ENCODE data around the gene LITAFD.
"Not testable (repeated sequence)": the region's sequence is repeated elsewhere in the genome, so short reads cannot be mapped to it uniquely, and the experiment has no call there.

LITAFD gene

DNA sequence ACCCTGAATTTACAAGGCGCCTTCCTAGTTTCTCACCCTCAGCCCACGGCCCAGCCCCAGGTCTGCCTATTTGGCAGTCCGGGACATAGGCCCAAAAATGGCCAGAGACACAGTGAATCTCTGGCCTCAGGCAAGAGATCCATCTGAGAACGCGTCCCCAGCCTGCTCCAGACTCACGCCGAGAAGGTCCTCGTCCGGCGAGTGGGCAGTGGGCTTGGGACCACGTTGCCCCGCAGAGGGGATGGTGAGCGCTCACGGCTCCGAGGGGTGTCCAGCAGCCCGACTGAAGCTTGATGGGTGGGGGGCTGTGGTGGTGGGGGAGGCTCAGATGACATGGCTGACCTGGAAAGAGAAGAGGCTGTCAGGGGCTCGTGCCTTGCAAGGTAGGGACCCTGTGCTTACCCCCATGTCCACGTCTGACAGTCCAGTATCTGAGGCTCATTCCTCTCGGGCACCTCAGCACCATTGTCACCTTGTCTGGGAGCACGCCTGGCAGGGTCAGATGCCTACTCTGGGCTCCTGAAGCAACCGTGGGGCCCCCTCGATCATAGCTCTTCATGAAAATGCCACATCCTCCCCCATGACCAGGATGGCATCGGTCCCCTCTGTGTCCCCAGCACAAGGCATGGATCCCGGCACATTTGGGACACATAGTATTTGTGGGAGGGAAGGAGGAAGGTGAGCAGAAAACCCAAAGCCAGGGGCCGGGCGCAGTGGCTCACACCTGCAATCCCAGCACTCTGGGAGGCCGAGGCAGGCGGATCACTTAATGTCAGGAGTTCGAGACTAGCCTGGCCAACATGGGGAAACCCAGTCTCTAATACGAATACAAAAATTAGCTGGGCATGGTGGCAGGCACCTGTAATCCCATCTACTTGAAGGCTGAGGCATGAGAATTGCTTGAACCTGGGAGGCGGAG lies 22.9 kb upstream of the LITAFD start:
- DNase-seq, result no peak

DNA sequence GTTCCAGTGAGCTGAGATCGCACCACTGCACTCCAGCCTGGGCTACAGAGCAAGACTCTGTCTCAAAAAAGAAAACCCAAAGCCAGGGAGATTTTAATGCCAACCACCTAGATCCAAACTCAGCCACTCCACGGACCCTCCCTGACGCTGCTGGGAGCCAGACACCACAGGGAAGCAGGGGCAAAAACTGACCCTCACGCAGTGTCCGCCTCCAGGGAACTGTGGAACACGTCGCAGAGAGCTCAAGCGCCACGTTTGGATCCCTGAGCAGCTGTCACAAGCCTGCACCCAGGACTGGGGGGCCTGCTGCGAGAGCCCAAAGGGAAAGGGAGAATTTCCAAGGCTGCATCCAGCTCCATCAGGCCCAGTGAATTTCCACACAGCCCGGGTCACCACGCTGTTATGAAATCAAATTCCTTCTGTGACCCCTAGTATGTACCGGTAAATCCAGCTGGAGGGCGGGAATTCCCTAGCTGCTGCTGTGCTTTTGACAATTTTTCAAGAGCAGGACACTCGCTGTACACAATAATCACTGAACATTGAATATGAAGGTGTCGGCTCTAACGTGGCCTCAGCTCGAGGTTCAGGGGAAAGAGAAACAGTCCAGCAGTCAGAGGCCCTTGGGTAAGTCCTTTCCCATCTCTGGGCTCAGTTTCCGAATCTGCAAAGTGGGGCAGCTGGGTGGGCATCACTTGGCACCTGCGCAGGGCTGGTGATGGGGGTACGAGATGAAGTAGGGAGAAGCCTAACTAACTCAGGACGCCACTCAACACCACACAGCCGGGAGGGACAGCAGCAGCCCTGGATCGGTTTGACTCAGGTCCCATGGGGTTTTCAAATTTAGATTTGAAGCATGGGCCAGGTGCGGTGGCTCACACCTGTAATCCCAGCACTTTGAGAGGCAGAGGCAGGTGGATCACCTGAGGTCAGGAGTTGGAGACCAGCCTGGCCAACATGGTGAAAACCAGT lies 22.0 kb upstream of the LITAFD start:
- no peak for DNase-seq

DNA sequence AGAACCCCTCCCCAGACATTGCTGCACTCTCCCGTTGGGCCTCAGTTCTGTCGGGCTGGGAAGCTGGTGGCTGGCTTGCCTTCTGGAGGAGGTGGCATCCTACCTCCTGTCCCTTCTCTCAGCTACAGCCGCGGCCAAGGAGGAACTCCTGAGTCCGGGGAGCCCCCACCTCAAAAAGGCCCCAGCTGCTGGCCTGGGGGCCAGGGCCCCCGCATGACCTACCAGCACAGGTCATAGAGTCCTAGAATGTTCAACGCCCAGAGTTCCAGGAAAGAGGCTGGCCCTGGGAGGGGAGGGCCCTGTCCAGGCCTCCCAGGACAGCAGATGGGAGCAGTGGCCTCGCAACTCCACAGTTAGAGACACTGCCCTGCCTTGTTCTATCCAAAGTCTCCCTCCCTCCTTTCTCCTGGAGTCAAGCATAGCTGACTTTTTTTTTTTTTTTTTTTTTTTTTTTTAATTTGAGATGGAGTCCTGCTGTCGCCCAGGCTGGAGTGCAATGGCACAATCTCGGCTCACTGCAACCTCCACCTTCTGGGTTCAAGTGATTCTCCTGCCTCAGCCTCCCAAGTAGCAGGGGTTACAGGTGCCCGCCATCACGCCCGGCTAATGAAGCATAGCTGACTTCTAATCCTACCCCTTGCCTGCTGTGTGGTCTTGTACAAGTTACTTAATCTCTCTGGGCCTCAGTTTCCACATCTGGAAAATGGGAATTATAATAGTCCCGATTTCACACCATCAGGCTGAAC lies 20.4 kb upstream of the LITAFD start:
- no peak for DNase-seq

- DNase-seq, result no peak
Measured at GRCh38 chr16:8862309-8863130, 19.6 kb upstream of the LITAFD start.

- no peak for DNase-seq
Measured at GRCh38 chr16:8863594-8864424, 18.3 kb upstream of the LITAFD start.

GRCh38 chr16:8864480-8865110 lies 17.6 kb upstream of the LITAFD start:
- DNase-seq, result no peak

- DNase-seq, result no peak
Measured at GRCh38 chr16:8865145-8865882, 16.8 kb upstream of the LITAFD start.

DNA sequence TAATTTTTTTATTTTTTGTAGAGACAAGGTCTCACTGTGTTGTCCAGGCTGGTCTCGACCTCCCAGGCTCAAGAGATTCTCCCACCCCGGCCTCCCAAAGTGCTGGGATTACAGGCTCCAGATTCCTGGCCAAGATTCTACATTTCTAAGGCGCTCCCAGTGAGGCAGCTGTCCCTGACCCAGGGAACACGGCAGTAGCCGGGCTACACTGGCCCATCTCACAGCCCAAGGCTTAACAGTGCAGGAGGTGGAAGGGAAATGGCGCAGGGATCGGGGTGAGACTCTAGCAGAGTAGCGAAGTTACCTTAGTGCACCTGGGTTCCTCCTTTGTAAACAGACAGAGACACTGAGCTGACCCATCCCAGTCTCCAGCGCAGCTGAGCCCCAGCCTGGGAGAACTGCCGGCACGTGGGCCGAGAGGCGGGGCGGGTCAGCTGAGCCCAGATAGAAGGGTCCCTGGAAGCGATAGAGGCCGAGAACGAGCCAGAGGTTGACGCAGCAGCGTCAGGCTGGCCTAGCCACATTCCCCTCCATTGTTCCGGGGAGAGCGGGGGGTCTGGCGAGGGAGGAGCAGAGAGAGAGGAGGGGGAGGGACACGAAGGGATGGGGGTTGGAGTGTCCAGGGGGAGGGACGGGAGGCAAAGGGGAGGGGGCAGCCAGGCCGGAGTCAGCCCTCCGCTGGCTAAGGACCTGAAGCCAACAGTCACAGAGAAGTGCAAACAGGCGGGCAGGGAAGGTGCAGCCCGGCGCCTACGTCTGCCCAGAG lies 15.8 kb upstream of the LITAFD start:
- DNase-seq, result peak; percentile 18

DNA sequence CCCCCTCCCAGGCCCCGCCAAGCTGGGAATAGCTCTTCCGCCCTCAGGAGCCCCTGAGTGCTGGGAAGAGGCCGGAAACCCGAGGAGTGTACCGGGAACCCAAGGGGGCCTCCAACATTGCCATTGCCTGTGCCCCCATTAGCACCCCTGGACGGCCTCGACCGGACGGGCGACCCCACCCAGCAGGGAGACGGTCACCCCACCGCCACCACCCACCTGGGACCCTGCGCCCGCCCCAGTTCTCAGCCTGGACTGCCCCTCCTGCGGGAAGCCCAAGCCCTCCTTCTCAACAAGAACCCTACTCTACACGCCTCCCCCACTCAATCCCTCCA lies 15.3 kb upstream of the LITAFD start:
- DNase-seq, result no peak

- DNase-seq, result no peak
Measured at GRCh38 chr16:8867216-8867931, 14.8 kb upstream of the LITAFD start.

- DNase-seq, result no peak
Measured at GRCh38 chr16:8867932-8868415, 14.2 kb upstream of the LITAFD start.

DNA sequence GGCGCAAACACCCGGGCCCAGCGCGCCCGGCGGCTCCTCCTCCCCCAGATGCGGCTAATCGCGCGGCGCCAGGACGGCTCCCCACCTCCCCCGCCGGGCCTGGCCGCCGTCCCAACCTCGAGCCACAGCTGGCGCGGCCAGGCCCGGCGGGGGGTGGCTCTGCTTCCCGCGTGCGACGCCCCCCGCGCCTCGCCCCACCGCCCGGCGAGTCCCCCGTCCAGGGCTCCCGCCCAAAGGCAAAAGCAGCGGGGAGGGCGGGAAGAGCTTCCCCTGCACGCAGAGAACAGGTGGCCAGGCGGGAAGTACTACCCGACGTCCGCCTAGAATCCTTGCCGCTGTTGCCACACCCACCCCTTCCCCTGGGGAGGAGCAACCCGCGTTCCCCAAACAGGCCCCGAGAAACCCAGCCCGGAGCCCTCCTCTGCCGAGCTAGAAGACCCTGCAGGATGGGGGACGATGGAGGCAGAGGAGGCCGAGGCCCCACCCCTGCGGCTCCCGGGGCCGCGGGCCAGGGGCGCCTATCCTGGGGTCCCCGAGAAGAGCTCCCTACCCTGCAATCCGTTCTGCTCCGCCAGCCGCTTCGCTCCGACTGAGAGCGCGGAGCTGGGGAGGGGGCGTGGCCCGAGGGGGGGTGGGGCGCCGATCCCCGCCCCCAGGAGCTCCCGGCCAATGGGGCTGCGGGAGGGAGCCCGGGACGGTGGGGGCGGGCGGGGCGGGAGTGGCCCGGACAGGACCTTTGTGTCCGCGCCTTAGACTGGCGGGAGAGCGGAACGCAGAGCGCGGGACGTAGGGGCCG lies 13.5 kb upstream of the LITAFD start, which contains the start of gene CARHSP1:
CARHSP1 (minus strand) TSS at position 591 of the 796 bp plus-strand sequence. CDS start 9,678 bp downstream, outside the sequence.
- peak; percentile 87 for DNase-seq

DNA sequence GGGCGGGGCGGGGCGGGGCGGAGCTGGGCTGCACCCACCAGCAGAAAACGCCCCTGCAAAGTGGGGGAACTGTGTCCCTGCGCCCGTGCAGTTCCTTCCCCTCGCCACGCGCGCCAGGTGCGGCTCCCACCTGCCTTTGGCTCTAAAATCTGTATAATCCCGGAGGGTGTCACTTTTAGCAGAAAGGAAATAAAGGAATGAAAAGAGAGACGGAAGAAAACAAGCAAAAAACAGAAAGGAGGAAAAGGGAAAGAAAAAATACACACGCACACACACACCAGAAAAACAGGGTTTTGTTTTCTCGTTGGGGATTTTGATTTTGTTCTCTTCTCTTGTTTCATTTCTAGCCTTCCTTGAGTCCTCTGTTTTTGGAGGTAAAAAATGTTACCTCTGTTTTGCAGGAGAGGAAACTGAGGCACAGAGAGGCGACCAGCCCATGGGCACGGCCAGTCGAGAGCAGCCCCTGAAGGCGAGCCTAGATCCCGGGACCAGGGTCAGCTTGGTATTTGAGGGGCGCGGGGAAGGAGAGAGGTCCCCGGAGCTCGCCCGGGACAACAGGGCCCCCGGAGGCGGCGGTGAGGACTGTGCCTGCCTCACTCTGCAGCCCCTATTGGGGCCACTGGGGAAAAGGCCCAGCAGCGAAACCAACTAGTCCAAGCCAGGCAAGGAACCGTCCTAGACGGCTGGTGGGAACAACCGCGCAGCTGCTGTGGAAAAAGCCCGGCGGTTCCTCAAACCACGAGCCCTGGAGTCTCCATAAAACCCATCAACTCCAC lies 12.8 kb upstream of the LITAFD start:
- no peak for DNase-seq

DNA sequence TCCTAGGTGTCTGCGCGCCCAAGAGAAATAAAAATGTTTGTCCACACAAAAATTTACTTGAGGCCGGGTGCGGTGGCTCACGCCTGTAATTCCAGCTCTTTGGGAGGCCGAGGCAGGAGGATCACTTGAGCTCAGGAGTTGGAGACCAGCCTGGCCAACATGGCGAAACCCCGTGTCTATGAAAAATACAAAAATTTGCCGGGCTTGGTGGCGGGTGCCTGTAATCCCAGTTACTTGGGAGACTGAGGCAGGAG lies 12.2 kb upstream of the LITAFD start:
- not testable (repeated sequence) for DNase-seq

DNA sequence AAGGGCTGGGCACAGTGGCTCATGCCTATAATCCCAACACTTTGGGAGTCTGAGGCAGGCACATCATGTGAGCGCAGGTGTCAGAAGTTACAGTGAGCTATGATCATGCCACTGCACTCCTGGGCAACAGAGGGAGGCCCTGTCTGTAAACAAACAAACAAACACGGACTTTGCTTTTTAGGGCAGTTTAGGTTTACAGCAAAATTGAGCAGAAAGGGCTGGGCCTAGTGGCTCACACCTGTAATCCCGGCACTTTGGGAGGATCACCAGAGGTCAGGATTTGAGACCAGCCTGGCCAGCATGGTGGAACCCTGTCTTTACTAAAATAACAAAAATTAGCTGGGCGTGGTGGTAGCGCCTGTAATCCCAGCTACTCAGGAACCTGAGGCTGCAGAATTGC lies 10.1 kb upstream of the LITAFD start:
- no peak for DNase-seq

DNA sequence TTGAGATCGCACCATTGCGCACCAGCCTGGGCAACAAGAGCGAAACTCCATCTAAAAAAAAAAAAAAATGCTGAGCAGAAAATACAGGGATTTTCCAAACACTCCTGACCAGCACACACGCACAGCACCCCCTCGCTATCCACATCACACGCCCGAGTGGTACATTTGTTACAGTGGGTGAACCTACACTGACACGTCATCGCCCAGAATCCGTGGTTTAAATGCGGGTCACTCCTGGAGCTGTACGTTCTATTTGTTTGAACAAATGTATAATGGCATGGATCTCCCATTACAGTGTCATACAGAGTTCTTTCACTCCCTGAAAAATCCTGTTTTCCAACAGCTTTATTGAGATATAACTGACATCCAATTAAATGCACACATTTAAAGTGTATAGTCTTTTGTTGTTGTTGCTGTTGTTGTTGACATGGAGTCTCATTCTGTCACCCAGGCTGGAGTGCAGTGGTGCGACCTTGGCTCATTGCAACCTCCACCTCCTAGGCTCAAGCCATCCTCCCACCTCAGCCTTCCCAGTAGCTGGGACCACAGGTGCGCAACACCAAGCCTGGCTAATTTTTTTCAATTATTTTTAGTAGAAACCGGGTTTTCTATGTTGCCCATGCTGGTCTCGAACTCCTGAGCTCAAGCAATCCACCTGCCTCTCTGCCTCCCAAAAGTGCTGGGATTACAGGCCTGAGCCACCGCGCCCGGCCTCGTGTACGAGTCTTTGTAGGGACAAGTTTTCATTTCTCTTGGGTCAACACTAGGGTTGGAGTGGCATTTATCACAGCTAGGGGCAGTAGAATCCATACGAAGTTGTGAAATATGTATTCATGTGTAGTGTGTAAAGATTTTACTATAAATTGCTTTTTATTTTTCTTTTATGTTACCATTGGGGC lies 8.9 kb upstream of the LITAFD start:
- DNase-seq, result no peak
